A673 (cell line): Measurements from ENCODE around the gene ANKRD12.

ENCODE experiments used
- CTCF ChIP-seq: fragments of 300-800, 200-600 bp; sonication (generic); conservative IDR thresholded peaks from 2 replicates; pipeline ENCODE4 v1.5.1; 2017; ENCODE audit warnings: low read depth, mild to moderate bottlenecking, antibody characterized with exemption, low read length, moderate library complexity, mixed read lengths
- EZH2 ChIP-seq: fragments of 200-600 bp; sonication (generic); IDR thresholded peaks from 2 replicates; pipeline ENCODE4 v1.6.1; 2017; ENCODE audit warnings: borderline replicate concordance, low read depth, mild to moderate bottlenecking, mixed read lengths, antibody characterized with exemption, low read length; ENCODE audit not compliant: poor library complexity, severe bottlenecking

- no peak for TF ChIP-seq CTCF
- TF ChIP-seq EZH2 = no peak
Observed at GRCh38 chr18:9096685-9097084, 39.9 kb upstream of the ANKRD12 start.
